ENCODE results near the gene PHACTR1. TPM values are rescaled to one million over a fixed set of nuclear protein-coding genes. Genes with fewer than 3 reads are reported as not detected.
A peak's percentile ranks its signal among the peaks of the same experiment; 100 is the strongest.

Gene PHACTR1
- total and polyA plus RNA-seq, 8 donors: 0.46 to 17.4 (median 6.4) TPM; not detected in 1

DNA sequence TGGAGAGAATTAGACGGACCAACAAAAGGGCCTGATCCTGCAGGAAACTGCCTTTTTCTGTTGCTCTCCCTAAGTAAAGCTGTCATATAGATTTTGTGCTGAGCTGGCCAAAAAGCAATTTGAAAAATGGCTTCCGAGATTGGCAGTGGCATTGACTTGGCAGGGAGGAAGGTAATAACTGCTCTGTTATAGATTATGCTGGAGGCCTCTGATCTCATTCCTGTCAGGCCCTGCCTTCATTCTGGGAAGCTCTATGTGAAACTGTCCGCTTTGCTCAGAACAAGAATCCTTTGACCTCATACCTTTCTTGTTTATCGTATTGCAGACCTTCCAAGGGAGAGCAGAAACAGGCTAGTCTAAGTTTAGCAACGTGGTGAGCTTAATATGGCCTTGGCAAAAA, 234.4 kb downstream of the PHACTR1 start:
- DNase-seq: peak in 1 of 2 donors; percentile 51
- Histone ChIP-seq H3K27me3 (no peaks in the 10 kb centered on the region), H3K9me3 (peaks cover 0 to 4% (median 0%) of the 10 kb centered on the region in 4 donors), H3K4me3 (no peak overlapping the region), H3K36me3 (no peaks in the 10 kb centered on the region), H3K27ac (peak overlapping the region in 1 of 5 donors; percentile 69), H3K4me1 (peaks cover 0 to 9% (median 0%) of the 10 kb centered on the region in 4 donors)
- TF ChIP-seq POLR2A (IDR thresholded peaks at IDR 0.05) (no peak), POLR2AphosphoS5 (IDR thresholded peaks at IDR 0.05) (no peak), EP300 (IDR thresholded peaks at IDR 0.05) (no peak)
- TF ChIP-seq, protein P1, sequence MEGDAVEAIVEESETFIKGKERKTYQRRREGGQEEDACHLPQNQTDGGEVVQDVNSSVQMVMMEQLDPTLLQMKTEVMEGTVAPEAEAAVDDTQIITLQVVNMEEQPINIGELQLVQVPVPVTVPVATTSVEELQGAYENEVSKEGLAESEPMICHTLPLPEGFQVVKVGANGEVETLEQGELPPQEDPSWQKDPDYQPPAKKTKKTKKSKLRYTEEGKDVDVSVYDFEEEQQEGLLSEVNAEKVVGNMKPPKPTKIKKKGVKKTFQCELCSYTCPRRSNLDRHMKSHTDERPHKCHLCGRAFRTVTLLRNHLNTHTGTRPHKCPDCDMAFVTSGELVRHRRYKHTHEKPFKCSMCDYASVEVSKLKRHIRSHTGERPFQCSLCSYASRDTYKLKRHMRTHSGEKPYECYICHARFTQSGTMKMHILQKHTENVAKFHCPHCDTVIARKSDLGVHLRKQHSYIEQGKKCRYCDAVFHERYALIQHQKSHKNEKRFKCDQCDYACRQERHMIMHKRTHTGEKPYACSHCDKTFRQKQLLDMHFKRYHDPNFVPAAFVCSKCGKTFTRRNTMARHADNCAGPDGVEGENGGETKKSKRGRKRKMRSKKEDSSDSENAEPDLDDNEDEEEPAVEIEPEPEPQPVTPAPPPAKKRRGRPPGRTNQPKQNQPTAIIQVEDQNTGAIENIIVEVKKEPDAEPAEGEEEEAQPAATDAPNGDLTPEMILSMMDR (IDR thresholded peaks at IDR 0.05): no peak
- WGBS, 5 donors: 73 to 86% (median 79%) methylated on average over 4 to 5 of the region's 5 CpGs
- intact Hi-C loops (cut with DNase I; ENCODE audit: low total_unique reads): no loop called here

DNA sequence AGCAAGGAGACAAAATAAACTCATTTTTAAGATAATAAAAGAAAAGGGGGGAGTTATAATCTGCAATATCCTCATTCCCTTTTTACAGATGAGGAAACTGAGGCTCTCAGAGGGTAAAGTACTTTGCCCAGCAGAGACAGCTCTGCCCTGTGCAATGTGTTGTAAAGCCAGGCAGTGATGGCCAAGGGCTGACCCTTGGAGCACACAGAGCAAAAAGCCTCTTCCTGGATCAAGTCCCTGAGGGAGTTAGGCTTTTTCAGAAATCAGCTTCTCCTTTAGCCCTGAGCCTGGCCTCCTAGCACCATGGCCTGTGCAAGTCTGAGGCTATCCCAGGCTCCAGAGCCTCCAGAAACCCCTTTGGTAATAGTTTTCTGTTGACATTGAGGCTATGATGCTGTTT, 234.8 kb downstream of the PHACTR1 start:
- no peak overlapping the region for H3K4me3 ChIP-seq
- intact Hi-C loops (cut with DNase I; ENCODE audit: low total_unique reads): no loop called here
- peaks cover 0 to 4% (median 0%) of the 10 kb centered on the region in 4 donors for H3K9me3 ChIP-seq
- no peaks in the 10 kb centered on the region for H3K36me3 ChIP-seq
- H3K27me3 ChIP-seq: no peaks in the 10 kb centered on the region
- TF ChIP-seq POLR2AphosphoS5 (IDR thresholded peaks at IDR 0.05) (no peak), POLR2A (IDR thresholded peaks at IDR 0.05) (no peak), EP300 (IDR thresholded peaks at IDR 0.05) (no peak)
- TF ChIP-seq, protein P1 (IDR thresholded peaks at IDR 0.05): no peak
- H3K27ac ChIP-seq: peak overlapping the region in 1 of 5 donors; percentile 69
- peaks cover 0 to 9% (median under 1%) of the 10 kb centered on the region in 4 donors for H3K4me1 ChIP-seq
- DNase-seq: no peak

DNA sequence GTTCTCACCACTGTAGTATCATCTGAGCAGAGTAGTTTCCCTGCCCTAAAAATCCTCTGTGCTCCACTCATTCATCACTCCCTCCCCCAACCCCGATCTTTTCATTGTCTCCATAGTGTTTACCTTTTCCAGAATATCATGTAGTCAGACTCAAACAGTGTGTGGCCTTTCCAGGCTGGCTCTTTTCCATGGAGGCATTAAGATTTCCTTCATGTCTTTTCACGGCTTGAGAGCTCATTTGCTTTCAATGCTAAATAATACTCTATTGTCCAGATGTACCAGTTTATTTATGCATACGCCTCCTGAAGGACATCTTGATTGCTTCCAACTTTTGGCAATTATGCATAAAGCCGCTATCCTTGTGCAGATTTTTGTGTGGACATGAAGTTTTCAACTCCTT, 235.8 kb downstream of the PHACTR1 start:
- Histone ChIP-seq H3K4me1 (peaks cover 0 to 16% (median 4%) of the 10 kb centered on the region in 4 donors), H3K4me3 (no peak overlapping the region), H3K9me3 (peaks cover 0 to 4% (median 0%) of the 10 kb centered on the region in 4 donors), H3K27me3 (no peaks in the 10 kb centered on the region), H3K27ac (peak overlapping the region in 1 of 5 donors; percentile 69), H3K36me3 (no peaks in the 10 kb centered on the region)
- TF ChIP-seq POLR2AphosphoS5 (IDR thresholded peaks at IDR 0.05) (no peak), EP300 (IDR thresholded peaks at IDR 0.05) (no peak), POLR2A (IDR thresholded peaks at IDR 0.05) (no peak)
- TF ChIP-seq, protein P1 (IDR thresholded peaks at IDR 0.05): no peak
- intact Hi-C loops (cut with DNase I; ENCODE audit: low total_unique reads): no loop called here
- DNase-seq: no peak
- WGBS, 5 donors: 37 to 48% (median 38%) methylated on average over 4 of the region's 4 CpGs

DNA sequence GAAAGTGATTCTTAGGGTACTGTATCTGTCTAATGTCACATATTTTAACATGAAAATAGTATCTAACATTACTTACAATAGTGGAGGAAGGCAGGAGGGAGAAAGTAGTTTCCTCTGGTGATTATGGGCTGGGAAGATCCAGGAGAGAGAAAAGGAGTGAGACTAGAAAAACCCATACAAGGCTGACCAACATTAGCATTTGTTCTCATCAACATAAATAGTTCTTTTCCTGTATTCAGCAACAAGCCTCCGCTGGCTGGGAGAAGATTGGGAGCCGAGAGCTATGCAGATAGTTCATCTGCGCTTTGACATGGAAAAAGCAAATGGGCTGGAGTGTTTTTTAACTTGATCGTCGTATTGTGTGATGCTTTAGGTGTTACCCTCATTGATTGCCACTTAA, 239.4 kb downstream of the PHACTR1 start:
- no peak for TF ChIP-seq EP300 (IDR thresholded peaks at IDR 0.05)
- TF ChIP-seq, protein P1 (IDR thresholded peaks at IDR 0.05): no peak
- no peak for TF ChIP-seq POLR2A (IDR thresholded peaks at IDR 0.05)
- TF ChIP-seq POLR2AphosphoS5 (IDR thresholded peaks at IDR 0.05): no peak
- WGBS, 5 donors: 74 to 89% (median 84%) methylated on average over 5 of the region's 5 CpGs
- intact Hi-C loops (cut with DNase I; ENCODE audit: low total_unique reads): no loop called here
- Histone ChIP-seq H3K4me1 (peaks cover 0 to 27% (median 12%) of the 10 kb centered on the region in 4 donors), H3K4me3 (no peak overlapping the region), H3K27ac (peak overlapping the region in 1 of 5 donors; percentile 21), H3K9me3 (no peaks in the 10 kb centered on the region), H3K27me3 (no peaks in the 10 kb centered on the region), H3K36me3 (no peaks in the 10 kb centered on the region)
- no peak for DNase-seq

Data from stomach (tissue), 9 donors.